Measurements from ENCODE around the gene PTGES2. TPM values are rescaled to one million over a fixed set of nuclear protein-coding genes. Genes with fewer than 3 reads are reported as not detected.

The PTGES2 gene
- polyA plus RNA-seq, 1 of the 3 experiments (the other 2 are of a cell fraction): 141 TPM

- TF ChIP-seq USF1 (IDR thresholded peaks at IDR 0.05; ENCODE audit: borderline replicate concordance, low read depth) (no peak), SMC3 (IDR thresholded peaks at IDR 0.05; ENCODE audit: low read depth, low read length) (no peak), RXRA (IDR thresholded peaks at IDR 0.05; ENCODE audit: borderline replicate concordance, low read depth) (no peak), USF2 (IDR thresholded peaks at IDR 0.05; ENCODE audit: borderline replicate concordance, low read depth, low read length) (no peak)
Observed at GRCh38 chr9:128148509-128149000, 21.0 kb upstream of the PTGES2 start (continued).

GRCh38 chr9:128146591-128147120, 19.1 kb upstream of the PTGES2 start:
- ChIA-PET CTCF (no interaction called here), POLR2A (no interaction called here)
- H3K4me2 ChIP-seq: no peak overlapping the region
- TF ChIP-seq YY1 (IDR thresholded peaks at IDR 0.05; ENCODE audit: low read depth) (no peak), NRF1 (IDR thresholded peaks at IDR 0.05; ENCODE audit: low read depth, low read length) (no peak), MXI1 (IDR thresholded peaks at IDR 0.05; ENCODE audit: low read depth, low read length) (no peak), EZH2phosphoT487 (IDR thresholded peaks at IDR 0.05; ENCODE audit: borderline replicate concordance, low read depth) (no peak)
- H3K27me3 ChIP-seq (ENCODE audit: insufficient read depth): no peaks in the 10 kb centered on the region
- no peak for DNase-seq
- no peaks in the 10 kb centered on the region for H3K9me3 ChIP-seq
- no peaks in the 10 kb centered on the region for H3K79me2 ChIP-seq (ENCODE audit: insufficient read depth)
- H3K9me2 ChIP-seq: no peaks in the 10 kb centered on the region
- no peak overlapping the region for H2AFZ ChIP-seq (ENCODE audit: low read depth)
- no peak overlapping the region for H3K9ac ChIP-seq
- H3K4me1 ChIP-seq (ENCODE audit: control insufficient read depth in 1 of 2, insufficient read depth in 2 of 2, low read depth in 1 of 2, low read length in 1 of 2): no peaks in the 10 kb centered on the region; a peak in 1 of 4 replicates
- no peak overlapping the region for H3K4me3 ChIP-seq (ENCODE audit: low read depth in 2 of 2, low read length in 1 of 2)
- 77% methylated on average over 8 of the region's 8 CpGs for WGBS (ENCODE audit: low lambda C conversion rate)
- H3F3A ChIP-seq (replicated peaks; ENCODE audit: insufficient read depth): no peaks in the 10 kb centered on the region
- H3K27ac ChIP-seq (ENCODE audit: low read depth in 2 of 2, low read length in 1 of 2): no peak overlapping the region
- H3K36me3 ChIP-seq (replicated peaks in 1 of 2; ENCODE audit: control insufficient read depth in 1 of 2, insufficient read depth in 2 of 2, low read length in 1 of 2): no peaks in the 10 kb centered on the region
- H4K20me1 ChIP-seq (ENCODE audit: insufficient read depth): no peaks in the 10 kb centered on the region

GRCh38 chr9:128145951-128146351, 18.4 kb upstream of the PTGES2 start:
- H2AFZ ChIP-seq (ENCODE audit: low read depth): no peak overlapping the region
- POLR2A ChIA-PET: no interaction called here
- CTCF ChIA-PET: interaction anchor here (2.0 kb wide), 1 partner anchor 28 kb away, joined by 8 read pairs; no protein-coding TSS in a partner anchor

More at GRCh38 chr9:128145951-128146351, 18.4 kb upstream of the PTGES2 start:
- 45% methylated on average over 5 of the region's 13 CpGs for WGBS (ENCODE audit: low lambda C conversion rate)
- H4K20me1 ChIP-seq (ENCODE audit: insufficient read depth): no peaks in the 10 kb centered on the region
- no peak overlapping the region for H3K4me3 ChIP-seq (ENCODE audit: low read depth in 2 of 2, low read length in 1 of 2)
- H3K9ac ChIP-seq: no peak overlapping the region
- H3K36me3 ChIP-seq (replicated peaks in 1 of 2; ENCODE audit: control insufficient read depth in 1 of 2, insufficient read depth in 2 of 2, low read length in 1 of 2): no peaks in the 10 kb centered on the region
- TF ChIP-seq REST (IDR thresholded peaks at IDR 0.05; ENCODE audit: low read depth, low read length) (no peak), NRF1 (IDR thresholded peaks at IDR 0.05; ENCODE audit: low read depth, low read length) (no peak), ZBTB33 (IDR thresholded peaks at IDR 0.05; ENCODE audit: borderline replicate concordance, low read depth) (no peak), MEF2A (IDR thresholded peaks at IDR 0.05; ENCODE audit: borderline replicate concordance, low read depth) (no peak), TAF1 (IDR thresholded peaks at IDR 0.05; ENCODE audit: borderline replicate concordance, low read depth, low read length) (no peak), JUND (IDR thresholded peaks at IDR 0.05) (no peak)
- no peaks in the 10 kb centered on the region for H3K9me3 ChIP-seq
- no peak overlapping the region for H3K4me2 ChIP-seq
- no peaks in the 10 kb centered on the region for H3K27me3 ChIP-seq (ENCODE audit: insufficient read depth)
- H3F3A ChIP-seq (replicated peaks; ENCODE audit: insufficient read depth): no peaks in the 10 kb centered on the region
- H3K4me1 ChIP-seq (ENCODE audit: control insufficient read depth in 1 of 2, insufficient read depth in 2 of 2, low read depth in 1 of 2, low read length in 1 of 2): no peaks in the 10 kb centered on the region; a peak in 1 of 4 replicates
- H3K9me2 ChIP-seq: no peaks in the 10 kb centered on the region
- no peak for DNase-seq
- no peaks in the 10 kb centered on the region for H3K79me2 ChIP-seq (ENCODE audit: insufficient read depth)
- no peak overlapping the region for H3K27ac ChIP-seq (ENCODE audit: low read depth in 2 of 2, low read length in 1 of 2)
